Myometrial cell (primary cell): ENCODE results near the gene CADM2. TPM values are rescaled to one million over a fixed set of nuclear protein-coding genes. Genes with fewer than 3 reads are reported as not detected.

ENCODE experiments used
- total RNA-seq: library from RNA; depleted of rRNA; stranded (reverse); fragments of >200 nt; gene quantifications from 2 replicates; pipeline ENCODE4 v1.2.3, GENCODE V29; 2015

The CADM2 gene
- total RNA-seq = not detected in 2 replicates

DNA sequence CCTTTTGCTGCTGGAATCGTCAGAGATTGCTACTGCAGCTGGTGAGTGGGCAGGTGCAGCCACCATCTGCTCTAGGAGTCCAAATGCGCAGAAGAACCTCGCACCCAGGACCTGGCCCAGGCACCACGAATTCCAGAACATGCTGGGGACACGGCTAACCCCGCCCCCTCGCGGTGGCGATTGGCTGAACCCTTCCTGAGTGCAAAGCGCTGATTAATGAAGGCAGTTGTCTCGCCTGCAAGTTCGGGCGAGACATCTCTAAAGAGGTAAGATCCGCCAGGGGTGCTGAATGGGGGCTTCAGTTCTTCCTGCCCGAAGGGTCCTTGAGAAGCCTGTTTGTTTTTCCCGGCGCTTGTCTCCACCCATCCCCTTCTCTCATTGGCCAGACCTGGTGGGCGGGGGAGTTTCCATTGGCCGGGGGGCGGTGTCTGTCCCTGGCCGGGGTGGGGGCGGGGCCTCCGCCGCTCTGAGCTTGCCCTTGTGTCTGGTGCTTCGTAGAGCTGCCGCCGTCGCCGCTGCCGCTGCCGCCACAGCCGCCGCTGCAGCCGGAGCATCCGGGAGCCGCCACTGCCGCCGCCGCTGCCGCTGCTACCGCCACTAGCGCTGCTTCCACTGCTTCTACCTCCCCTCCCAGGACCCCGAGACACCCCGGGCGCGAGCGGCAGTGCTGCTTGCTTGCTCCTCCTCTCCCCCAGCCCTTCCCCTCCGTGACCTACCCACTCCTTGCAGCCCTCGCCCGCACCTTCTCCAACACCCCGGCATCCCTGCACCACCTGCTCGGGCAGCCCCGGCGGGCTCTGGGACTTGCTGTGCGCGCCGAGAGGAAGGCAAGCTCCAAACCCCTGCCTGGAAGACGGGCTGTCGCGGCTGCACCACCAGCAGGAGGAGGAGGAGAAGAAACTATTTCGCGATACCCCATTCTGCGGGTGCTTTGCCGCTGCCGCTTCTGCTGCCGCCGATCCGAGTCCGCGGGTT, at the start of gene CADM2:
Gene CADM2 (plus strand): TSS at position 495 of the 975 bp plus-strand sequence.

